GM12892 (cell line): Measurements from ENCODE around the gene TSPEAR.

Source experiments
- DNase-seq: peaks from one replicate; pipeline ENCODE4 v3.0.0; 2011; ENCODE audit not compliant: insufficient read length
- FAIRE-seq: peaks from 2 replicates; lab custom pipeline; 2011; peaks lifted over from hg19 to GRCh38; lab: Jason Lieb, UNC
- POLR2A ChIP-seq: IDR thresholded peaks from 2 replicates; pipeline ENCODE4 v1.6.1; 2011; ENCODE audit warnings: low read depth, low read length, control low read depth
- POLR2AphosphoS5 ChIP-seq: IDR thresholded peaks from 2 replicates; pipeline ENCODE4 v1.6.1; 2011; ENCODE audit warnings: low read depth, low read length, control low read depth
- TAF1 ChIP-seq: IDR thresholded peaks from 2 replicates; pipeline ENCODE4 v1.6.1; 2011; ENCODE audit warnings: low read depth, mild to moderate bottlenecking, control low read depth, low read length, borderline replicate concordance

The TSPEAR gene

DNA sequence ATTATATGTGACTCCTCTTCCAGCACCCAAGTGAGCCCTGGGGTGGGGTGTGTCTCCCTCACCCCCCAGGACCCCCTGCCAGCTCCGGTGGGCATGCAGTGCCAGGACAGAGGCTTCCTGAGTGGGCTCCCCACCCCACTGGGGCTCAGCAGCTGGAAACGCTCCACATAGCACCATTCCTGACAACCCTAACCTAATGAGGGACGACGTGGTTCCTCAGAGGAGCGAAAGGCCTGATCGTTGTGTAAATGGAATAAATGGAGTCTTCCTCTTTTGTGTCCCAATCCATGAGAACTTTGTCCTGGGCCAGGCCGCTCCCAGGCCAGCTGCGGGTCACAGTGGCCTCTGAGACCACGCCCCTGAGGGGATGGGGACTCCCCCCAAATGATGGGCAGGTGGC lies 1.8 kb upstream of the TSPEAR start:
- TF ChIP-seq POLR2AphosphoS5 (no peak), POLR2A (no peak), TAF1 (no peak)
- DNase-seq: no peak
- no peak for FAIRE-seq

DNA sequence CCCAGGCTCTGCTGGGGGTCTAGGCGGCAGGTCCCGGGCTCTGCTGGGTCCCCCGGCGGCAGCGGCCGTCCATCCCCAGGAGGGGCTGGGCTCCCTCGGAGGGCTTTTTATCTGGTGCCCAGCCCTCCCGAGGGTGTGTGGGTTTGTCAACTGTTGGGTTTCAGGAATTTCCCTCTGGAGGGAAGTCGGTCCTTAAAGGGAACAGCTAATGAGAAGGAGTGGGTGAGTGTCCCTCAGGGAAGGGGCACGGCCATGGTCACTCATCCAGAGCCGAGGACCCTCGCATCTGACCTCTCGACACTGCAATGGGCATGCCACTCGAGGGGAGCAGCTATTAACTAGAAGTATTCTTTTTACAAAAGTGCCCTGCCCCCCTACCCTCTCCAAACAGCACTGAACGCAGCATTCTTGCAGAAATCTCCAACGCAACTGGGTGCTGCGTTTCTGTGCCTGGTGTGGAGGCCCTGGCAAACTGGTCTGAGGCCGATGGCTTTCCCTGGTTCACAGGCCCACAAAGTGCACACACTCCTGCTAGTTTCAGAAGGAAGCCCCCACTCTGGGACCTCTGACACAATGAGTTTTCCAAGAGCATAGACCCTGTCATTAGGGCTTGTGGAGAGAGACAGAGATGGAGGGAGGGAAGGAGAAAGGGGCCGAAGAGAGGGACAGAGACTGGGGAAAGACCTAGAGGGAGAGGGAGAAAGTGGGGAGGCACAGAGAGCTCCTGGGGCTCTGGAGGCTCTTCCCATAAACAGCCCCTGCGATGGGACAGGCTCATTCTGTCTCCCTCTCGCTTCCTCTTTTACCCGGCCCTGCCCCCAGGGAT lies 1.0 kb upstream of the TSPEAR start:
- no peak for TF ChIP-seq POLR2A
- TF ChIP-seq POLR2AphosphoS5: no peak
- no peak for TF ChIP-seq TAF1
- FAIRE-seq (no peak), DNase-seq (no peak)

DNA sequence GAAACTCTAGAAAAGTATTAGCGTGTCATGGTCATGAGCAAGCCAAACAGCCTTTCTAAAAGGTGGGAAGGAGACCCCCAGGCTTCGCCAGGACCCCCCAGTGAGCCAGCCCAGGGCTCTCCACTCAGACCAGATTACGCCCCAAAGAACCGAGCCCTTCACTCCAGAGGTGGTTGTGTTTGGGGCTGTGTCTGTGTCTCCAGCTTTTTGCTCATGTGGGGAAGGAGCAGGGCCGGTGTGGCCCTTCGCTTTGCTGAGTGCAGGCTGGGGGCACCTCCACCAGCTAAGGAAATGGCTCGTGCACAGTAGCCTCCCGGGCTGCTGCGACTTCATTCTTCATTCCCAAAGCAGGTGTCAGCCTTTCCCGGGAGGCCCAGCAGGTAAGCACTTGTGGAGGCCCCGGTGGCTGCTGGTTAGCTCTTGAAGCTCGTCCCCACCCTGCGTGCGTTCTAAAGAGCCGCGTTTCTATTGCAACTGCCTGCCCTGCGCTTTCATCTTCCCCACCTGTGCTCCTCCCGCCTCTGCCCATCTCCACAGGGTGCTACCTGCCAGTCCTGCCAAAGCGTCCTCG lies 531 bp downstream of the TSPEAR start:
- DNase-seq (no peak), FAIRE-seq (no peak)
- TF ChIP-seq TAF1 (no peak), POLR2A (no peak), POLR2AphosphoS5 (no peak)

DNA sequence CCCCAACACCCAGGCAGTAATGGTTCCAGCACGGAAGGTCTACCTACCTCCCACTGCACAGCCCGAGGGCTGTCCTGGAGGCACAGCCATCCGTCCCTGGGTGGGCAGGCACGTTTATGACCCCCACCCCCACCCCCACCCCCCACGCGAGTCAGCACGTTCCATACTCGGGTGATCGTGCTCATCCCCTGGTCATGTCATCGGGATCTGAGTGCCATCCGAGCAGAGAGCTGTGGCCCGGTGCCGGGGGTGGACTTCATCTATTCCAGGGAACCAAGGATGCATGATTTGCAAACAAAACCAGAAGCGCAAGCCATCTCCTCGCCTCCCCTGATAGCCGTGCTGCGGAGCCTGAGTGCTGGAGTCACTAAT lies 1.1 kb downstream of the TSPEAR start:
- no peak for TF ChIP-seq TAF1
- no peak for TF ChIP-seq POLR2AphosphoS5
- TF ChIP-seq POLR2A: no peak
- DNase-seq: no peak
- no peak for FAIRE-seq

DNA sequence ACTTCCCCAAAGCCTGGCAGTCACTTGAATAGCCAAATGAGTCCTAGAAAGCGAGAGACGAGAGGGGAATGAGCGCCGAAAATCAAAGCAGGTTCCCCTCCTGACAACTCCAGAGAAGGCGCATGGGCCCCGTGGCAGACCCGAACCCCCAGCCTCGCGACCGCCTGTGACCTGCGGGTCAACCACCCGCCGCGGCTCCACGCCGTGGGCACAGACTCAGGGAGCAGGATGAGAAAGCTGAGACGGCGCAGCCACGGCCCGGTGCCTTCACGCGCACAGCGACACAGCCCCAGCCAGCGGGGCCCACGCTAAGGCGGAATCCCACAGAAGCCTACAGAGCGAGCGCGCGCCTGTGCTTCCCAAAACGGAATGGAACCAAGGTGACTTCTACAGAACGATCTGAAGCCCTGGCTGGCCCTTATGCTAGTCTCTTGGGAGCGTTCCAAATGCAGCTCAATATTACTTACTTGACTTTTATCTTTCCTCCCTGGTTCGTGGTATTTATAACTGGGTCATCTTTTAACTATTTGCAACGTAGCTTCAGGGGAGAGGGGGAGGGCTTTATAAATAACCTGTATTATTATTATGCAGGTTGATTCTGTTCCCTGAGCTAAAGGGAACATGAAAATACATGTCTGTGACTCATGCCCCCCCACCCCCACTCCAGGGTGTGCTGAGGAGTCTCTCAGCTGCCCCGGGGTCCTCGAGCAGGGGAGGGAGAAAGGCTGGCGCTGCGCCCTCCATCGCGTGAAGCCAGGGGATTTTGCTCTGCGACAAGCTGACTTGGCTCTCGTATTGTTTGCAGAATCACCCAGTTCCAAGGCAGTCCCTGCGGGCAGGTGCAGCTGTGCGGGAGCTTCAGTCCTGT lies 1.7 kb downstream of the TSPEAR start:
- TF ChIP-seq POLR2AphosphoS5: no peak
- TF ChIP-seq POLR2A: no peak
- TF ChIP-seq TAF1: no peak
- no peak for DNase-seq
- no peak for FAIRE-seq

DNA sequence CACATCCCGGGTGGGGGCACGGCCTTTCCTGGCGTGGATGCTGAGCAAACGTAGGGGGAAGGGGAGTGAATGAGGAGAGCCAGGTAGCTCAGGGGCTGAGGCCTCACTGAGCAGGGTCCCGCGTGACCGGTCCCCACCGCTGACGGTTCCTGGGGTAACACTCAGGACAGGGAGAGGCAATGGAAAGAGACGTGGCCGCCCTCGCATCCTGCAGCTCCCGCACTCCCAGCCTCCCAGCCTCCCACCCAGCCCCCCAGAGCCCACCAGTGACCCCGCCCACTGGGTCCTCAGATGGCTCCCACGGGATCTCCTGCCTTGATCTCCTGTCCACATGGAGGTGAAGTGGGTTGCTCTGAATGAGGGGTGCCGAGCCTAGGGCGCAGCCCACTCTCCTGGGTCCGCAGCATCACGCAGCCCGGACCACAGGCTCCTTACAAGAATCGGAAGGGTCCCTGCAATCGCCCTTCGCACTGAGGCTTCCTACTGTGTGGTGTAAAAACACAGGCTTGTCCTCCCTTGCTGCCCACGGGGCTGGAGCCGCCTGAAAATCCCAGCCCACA lies 2.4 kb downstream of the TSPEAR start:
- TF ChIP-seq POLR2AphosphoS5: no peak
- TF ChIP-seq TAF1: no peak
- no peak for TF ChIP-seq POLR2A
- FAIRE-seq: no peak
- DNase-seq: no peak

DNA sequence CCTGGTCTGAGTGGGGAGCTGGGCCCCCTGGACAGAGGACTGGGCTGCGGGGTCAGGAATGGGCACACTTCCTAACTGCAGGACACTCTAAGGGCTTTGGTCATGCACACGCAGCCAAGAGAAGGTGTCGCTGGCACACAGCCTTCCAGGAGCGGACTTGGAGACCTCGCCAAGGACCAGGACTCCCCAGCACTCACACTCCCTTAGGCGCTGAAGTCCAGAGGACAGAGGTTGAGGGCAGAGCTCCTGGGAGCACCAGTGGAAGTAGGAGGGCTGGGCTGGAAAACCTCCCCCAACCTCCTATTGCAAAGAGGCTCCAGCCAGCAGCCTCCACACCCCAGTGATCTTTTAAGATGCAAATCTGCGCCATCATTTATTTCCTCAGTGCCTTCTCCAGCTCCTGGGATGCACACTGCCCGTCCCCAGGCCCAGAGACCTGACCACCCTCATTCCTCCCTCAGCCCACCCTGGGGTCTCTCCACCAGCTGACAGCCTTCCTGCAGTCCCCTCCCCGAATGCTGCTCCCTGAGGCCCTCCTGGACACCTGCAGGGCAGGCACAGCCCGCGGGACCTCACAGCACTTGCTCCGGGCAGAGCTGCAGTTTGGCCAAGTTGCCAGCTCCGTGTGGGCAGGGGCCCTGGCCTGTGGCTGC lies 3.0 kb downstream of the TSPEAR start:
- no peak for FAIRE-seq
- no peak for DNase-seq
- TF ChIP-seq POLR2A (no peak), TAF1 (no peak)

DNA sequence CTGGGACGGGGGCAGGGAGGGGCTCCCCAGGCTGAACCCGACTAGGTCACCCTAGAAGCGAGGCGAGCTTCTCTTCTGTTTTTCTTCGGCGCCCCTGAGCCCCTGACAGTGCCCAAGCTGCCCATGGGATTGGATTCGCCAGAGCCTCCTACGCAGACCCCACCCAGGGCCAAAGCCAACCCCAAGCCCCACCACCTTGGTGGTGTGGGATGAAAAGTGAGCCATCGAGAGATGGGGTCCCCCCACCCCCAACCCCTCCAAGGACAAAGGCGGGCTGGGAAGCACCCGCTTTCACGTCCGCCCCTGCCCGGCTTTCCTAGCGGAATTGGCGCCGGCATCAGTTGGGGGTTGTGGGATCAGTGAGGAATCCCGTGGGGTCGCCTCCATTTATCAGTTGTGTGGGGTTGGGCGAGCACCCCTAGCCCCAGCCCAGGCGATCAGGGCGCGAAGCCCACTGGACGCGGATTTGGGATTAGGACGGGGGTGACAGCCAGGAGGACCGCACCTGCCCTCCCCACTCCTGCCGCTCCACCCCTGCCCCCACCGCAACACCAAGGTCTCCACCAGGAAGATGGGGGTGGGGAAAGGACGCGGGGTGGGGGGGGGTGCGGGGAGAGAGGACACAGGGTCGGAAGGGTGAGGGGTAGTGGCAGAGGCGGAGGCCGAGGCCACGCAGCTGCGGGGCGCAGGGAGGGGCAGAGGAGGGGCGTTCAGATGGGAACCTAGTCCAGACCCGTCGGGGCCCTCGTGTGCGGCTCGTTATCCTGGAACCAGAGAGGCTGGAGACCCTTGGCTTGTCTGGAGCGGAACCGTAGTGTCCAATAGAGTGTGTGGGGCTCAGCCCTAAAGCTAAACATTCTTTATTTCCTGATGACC lies 4.4 kb downstream of the TSPEAR start:
- DNase-seq (no peak), FAIRE-seq (no peak)
- TF ChIP-seq POLR2AphosphoS5 (no peak), POLR2A (no peak), TAF1 (no peak)

DNA sequence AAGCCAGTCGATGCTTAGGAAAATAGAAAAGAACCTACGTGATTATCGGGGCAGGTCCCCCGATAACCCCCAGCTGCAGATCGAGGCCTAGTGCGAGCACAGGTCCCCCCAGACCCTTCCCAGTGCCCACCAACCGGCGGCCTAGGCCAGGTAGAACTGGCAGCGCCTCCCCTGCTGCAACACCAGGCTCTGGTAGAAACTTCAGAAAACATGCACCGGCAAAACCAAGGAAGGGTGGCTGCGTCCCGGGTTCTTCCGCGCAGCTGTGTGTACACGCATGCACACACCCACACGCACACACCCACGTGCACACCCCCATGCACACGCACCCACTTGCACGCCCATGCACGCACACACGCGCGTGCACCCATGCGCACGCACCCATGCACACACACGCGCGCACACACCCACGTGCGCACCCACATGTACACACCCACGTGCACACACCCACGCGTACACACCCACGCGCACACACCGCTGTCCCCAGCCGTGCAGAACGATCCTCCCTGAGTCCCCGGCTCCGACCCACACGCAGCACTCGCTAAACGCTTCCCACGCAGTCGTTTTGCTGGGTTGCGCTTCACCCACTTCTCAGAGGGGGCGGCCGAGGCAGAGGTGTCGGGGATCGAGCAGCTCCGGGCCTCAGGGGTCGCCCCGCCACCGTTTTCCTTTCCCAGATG lies 5.2 kb downstream of the TSPEAR start:
- no peak for FAIRE-seq
- no peak for DNase-seq
- TF ChIP-seq TAF1 (no peak), POLR2A (no peak), POLR2AphosphoS5 (no peak)
